Islet of Langerhans (tissue), 1 donor: ENCODE results near the gene FABP1.

ENCODE experiments used
- FAIRE-seq: peaks from one replicate; lab custom pipeline; 2011; peaks lifted over from hg19 to GRCh38; lab: Jason Lieb, UNC

FABP1 gene

GRCh38 chr2:88078643-88079172 is 49.2 kb downstream of the FABP1 start:
- no peak for FAIRE-seq

GRCh38 chr2:88077080-88077479 is 50.8 kb downstream of the FABP1 start:
- FAIRE-seq, result no peak

- no peak for FAIRE-seq
Measured at GRCh38 chr2:88074854-88075292, 53.0 kb downstream of the FABP1 start.

- FAIRE-seq, result no peak
Measured at GRCh38 chr2:88074150-88074549, 53.7 kb downstream of the FABP1 start.
